IPS-15b (cell line): ENCODE results near the gene NUDT15.
"Not testable (repeated sequence)": the region's sequence is repeated elsewhere in the genome, so short reads cannot be mapped to it uniquely, and the experiment has no call there.

Source experiments
- H3K27me3 ChIP-seq: one replicate; pipeline ENCODE4 v1.6.1; 2013; ENCODE audit warnings: low read length; ENCODE audit not compliant: control insufficient read depth, insufficient read depth
- H3K36me3 ChIP-seq: one replicate; pipeline ENCODE4 v1.6.1; 2013; ENCODE audit warnings: low read length; ENCODE audit not compliant: control insufficient read depth, insufficient read depth
- H3K4me1 ChIP-seq: one replicate; pipeline ENCODE4 v1.6.1; 2013; ENCODE audit warnings: mild to moderate bottlenecking, low read length; ENCODE audit not compliant: control insufficient read depth, insufficient read depth
- H3K4me3 ChIP-seq: one replicate; pipeline ENCODE4 v1.5.1; 2013; ENCODE audit warnings: low read depth, low read length
- H3K9ac ChIP-seq: one replicate; pipeline ENCODE4 v1.6.1; 2013; ENCODE audit warnings: low read depth, mild to moderate bottlenecking, low read length
- H3K9me3 ChIP-seq: one replicate; pipeline ENCODE4 v1.6.1; 2013; ENCODE audit warnings: mild to moderate bottlenecking, low read length; ENCODE audit not compliant: control insufficient read depth, insufficient read depth

Gene NUDT15

DNA sequence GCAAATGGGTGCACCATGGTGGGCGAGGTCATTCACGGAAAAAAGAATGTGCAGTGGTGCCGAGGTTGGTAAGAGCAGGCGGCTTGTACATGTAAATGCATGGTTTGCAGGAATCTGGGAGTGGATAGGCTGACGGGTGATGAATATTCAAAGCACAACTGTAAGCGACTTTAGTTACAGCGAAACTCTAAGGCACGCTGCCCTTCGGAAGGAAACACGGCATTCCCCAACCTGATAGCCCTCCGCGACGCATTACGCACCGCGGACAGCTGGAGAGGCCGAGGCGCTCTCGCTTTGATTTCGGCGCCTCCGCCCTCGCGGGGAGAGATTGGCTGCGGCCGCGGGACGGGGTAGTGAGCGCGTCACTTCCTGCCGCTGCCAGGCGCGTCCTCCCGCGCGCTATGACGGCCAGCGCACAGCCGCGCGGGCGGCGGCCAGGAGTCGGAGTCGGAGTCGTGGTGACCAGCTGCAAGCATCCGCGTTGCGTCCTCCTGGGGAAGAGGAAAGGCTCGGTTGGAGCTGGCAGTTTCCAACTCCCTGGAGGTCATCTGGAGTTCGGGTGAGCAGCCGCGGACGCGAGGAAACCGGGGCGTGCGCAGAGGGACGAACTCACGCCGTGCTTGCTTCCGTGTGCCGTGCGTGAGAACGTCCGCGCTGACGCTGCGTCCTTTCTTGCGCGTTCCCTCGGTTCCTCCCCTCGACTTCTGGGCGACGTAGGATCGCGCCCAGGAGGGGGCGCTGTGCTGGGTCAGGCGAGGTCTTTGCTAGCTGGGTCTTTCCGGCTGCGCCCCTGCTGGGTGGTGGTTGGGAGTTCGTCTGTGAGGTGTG is at the start of gene NUDT15:
Gene NUDT15, plus strand, starts transcription at position 381 of the 828 bp plus-strand sequence. Its CDS starts 21 bp downstream, at position 402.
- H3K36me3 ChIP-seq, result no peaks in the 10 kb centered on the region
- no peaks in the 10 kb centered on the region for H3K9me3 ChIP-seq
- H3K4me1 ChIP-seq, result peaks cover 5% of the 10 kb centered on the region
- H3K9ac ChIP-seq, result peak within 1 kb of the TSS; percentile 91
- H3K27me3 ChIP-seq, result no peaks in the 10 kb centered on the region
- peak within 1 kb of the TSS; percentile 95 for H3K4me3 ChIP-seq

DNA sequence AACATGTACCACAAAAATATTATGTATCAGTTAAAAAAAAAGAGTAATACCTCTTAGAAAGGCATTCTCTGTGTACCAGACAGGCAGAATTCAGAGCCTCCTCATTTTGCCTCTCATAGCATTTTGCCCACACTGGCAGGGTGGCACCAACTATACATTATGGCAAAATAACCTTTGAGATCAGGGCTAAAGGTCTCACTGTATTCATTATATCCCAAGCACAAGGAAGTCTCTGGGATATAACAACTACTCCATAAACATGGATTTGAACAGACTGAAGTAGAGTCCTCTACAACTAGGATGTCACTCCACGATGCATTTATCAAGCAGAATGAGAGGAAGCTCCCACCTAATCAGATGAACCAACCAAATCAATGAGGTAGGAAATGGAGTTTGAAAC is 47.1 kb upstream of the NUDT15 start:
- Histone ChIP-seq H3K4me1 (no peaks in the 10 kb centered on the region), H3K27me3 (no peaks in the 10 kb centered on the region), H3K9me3 (no peaks in the 10 kb centered on the region), H3K9ac (no peak overlapping the region), H3K36me3 (peaks cover 6% of the 10 kb centered on the region), H3K4me3 (no peak overlapping the region)

DNA sequence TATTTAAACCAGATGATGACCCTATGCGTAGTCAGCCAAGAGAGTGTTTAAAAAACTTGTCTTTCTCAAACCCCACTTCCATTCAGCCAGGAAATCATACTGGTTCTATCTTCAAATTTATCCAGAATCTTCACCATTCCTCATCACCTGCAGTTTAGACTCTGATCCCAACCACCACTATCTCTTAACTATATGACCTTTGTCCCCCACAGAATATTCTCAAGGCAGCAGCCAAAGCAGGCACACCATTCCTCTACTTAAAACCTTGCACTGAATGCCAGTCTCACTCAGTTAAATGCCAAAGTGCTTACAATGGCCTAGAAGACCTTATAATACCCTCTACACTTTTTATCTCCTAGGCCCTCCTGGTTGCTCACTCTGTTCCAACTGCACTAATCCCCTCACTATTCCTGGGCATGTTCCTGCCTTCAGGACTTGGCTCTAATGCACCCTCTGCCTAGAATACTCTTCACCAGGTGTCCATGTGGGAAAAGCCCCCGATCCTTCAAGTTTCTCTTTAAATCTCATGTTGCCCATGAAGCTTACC is 46.5 kb upstream of the NUDT15 start:
- H3K36me3 ChIP-seq, result peaks cover 6% of the 10 kb centered on the region
- no peak overlapping the region for H3K4me3 ChIP-seq
- H3K27me3 ChIP-seq, result no peaks in the 10 kb centered on the region
- H3K4me1 ChIP-seq, result no peaks in the 10 kb centered on the region
- no peaks in the 10 kb centered on the region for H3K9me3 ChIP-seq
- no peak overlapping the region for H3K9ac ChIP-seq

DNA sequence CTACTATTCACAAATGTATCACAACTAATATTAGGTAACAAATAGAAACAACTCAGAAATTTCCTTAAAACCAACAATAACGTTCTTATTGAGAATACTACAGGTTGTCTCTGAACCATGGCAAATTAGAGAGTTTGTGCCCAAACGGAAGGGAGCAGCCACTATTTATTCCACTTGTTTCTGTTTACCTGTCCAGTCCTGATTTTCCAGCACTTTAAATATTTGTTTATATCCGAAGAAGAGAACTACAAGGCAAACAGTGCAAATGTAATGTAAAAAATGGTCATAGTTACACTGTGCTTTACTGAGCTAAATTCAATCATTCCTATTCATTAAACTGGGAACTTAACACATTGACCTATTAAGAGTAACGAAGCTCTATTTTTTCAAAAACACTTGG is 45.7 kb upstream of the NUDT15 start:
- Histone ChIP-seq H3K9me3 (no peaks in the 10 kb centered on the region), H3K36me3 (peaks cover 6% of the 10 kb centered on the region), H3K4me1 (no peaks in the 10 kb centered on the region), H3K27me3 (no peaks in the 10 kb centered on the region), H3K9ac (no peak overlapping the region), H3K4me3 (no peak overlapping the region)

DNA sequence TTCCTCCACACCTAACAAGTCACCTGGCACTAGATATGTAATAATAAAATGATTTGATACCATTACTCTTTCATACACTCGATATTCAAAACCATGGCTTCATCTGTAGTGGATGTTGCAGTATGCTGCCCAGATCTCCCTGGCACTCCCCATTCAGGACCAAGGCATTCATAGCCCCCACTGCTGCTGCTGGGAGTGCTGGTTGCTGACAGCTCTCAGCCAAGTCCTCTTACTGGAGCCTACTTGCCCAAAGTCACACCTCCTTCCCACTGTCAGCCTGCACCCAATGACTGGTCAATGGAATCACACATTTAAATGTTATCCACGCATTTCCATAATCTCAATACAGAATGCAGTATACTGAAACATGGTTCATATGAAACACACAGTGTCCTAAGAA is 40.1 kb upstream of the NUDT15 start:
- H3K9ac ChIP-seq, result no peak overlapping the region
- H3K36me3 ChIP-seq, result peaks cover 4% of the 10 kb centered on the region
- H3K4me3 ChIP-seq, result no peak overlapping the region
- H3K4me1 ChIP-seq, result no peaks in the 10 kb centered on the region
- H3K27me3 ChIP-seq, result no peaks in the 10 kb centered on the region
- H3K9me3 ChIP-seq, result no peaks in the 10 kb centered on the region

DNA sequence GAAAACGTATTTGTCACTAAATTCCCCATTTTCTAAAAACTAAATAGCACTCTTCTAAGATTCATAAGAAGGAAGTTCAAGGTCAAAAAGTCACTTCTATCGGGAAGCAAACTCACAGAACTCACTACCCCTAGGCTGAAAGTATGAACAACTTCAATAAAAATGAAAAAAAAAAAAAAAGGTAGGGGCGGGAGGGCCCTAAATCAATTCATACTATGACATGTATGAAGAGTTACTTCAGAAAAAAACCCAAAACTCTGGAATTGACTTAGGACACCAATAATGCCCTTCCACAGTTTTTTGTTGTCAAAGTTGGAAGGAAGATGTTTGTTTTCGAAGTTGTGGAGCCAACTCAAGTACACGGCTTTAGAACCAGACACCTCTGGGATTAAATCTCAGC is 37.6 kb upstream of the NUDT15 start:
- H3K9ac ChIP-seq, result no peak overlapping the region
- no peaks in the 10 kb centered on the region for H3K36me3 ChIP-seq
- no peaks in the 10 kb centered on the region for H3K9me3 ChIP-seq
- no peaks in the 10 kb centered on the region for H3K27me3 ChIP-seq
- H3K4me1 ChIP-seq, result peaks cover 10% of the 10 kb centered on the region
- H3K4me3 ChIP-seq, result peak overlapping the region; percentile 97

DNA sequence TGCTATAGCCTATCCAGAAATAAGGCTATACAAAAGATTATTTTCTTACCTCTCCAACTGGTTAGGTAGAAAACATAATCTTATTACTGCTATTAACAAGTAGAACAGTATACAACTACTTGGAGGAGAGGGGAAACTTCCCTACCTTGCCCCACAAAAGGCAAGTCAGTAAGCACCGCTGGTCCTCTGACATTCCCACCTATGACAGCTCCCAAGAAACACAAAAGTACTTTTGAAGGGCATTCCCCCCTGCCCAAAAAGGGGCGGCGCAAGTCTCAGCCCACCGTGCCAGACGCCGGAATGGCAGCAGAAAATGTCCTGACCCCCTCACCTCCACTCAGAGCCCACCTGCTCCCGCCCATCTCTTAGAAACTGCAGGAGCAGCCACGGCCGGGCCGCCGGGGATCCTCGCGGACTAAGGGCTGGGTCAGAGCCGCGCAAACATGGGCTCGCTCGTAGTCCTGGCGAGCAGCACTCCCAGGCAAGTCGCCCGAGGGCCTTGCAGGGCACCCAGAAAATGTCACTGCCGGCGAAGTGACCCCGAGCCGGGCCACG is 36.9 kb upstream of the NUDT15 start:
- H3K4me3 ChIP-seq, result peak overlapping the region; percentile 97
- H3K36me3 ChIP-seq, result no peaks in the 10 kb centered on the region
- peaks cover 13% of the 10 kb centered on the region for H3K4me1 ChIP-seq
- peak overlapping the region; percentile 87 for H3K9ac ChIP-seq
- no peaks in the 10 kb centered on the region for H3K27me3 ChIP-seq
- H3K9me3 ChIP-seq, result no peaks in the 10 kb centered on the region

DNA sequence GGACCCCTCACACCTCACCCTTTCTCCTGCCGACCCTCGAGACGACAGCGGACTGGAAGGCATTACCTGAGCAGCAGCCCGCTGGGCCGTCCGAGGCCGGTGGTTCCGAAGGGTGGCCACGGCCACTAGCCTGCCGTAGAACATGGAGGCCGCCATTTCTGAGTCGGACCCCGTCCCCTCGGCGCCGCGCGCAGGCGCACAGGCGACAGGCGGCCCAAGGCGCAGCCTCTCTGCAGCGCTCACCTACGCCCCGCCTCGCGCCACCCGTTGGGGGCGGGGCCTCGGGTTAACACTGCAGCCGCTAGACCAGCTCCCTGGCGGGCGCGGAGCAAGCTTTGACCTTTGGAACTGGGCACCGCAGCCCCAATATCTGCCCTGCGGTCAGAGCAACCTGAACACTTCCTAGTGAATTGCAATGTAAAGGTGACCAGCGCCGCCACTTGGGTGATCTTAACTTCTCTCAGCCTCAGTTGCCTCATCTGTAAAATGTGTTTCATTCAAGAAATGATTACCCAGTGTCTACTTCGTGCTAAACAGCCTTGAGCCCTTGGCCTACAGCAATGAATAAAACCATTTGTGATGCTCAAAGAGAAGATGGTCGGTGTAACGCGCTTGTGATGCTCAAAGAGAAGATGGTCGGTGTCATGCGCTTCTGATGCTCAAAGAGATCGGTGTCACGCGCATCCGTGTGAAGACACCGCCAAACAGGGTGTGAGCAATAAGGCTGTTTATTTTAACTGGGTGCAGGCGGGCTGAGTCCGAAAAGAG is 36.2 kb upstream of the NUDT15 start, which contains the start of gene SUCLA2:
Gene SUCLA2, minus strand, starts transcription at position 160 of the 768 bp plus-strand sequence. Its CDS starts 4 bp downstream, at position 156.
- peaks cover 13% of the 10 kb centered on the region for H3K4me1 ChIP-seq
- peak within 1 kb of the TSS; percentile 97 for H3K4me3 ChIP-seq
- H3K27me3 ChIP-seq, result no peaks in the 10 kb centered on the region
- no peaks in the 10 kb centered on the region for H3K36me3 ChIP-seq
- peak within 1 kb of the TSS; percentile 87 for H3K9ac ChIP-seq
- H3K9me3 ChIP-seq, result no peaks in the 10 kb centered on the region

DNA sequence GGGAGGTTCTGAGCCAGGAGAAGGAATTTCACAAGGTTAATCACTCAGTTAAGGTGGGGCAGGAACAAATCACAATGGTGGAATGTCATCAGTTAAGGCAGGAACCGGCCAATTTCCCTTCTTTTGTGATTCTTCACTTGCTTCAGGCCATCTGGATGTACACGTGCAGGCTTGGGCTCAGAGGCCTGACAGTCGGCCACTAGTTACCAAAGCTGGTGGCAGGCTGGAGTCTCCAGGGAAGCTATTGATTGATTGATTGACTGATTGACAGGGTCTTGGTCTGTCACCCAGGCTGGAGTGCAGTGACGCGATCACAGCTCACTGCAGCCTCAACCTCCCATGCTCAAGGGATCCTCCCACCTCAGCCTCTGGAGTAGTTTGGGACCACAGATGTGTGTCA is 35.5 kb upstream of the NUDT15 start:
- H3K9ac ChIP-seq, H3K36me3 ChIP-seq: not testable (repeated sequence)
- H3K4me3 ChIP-seq, result peak overlapping the region; percentile 97

DNA sequence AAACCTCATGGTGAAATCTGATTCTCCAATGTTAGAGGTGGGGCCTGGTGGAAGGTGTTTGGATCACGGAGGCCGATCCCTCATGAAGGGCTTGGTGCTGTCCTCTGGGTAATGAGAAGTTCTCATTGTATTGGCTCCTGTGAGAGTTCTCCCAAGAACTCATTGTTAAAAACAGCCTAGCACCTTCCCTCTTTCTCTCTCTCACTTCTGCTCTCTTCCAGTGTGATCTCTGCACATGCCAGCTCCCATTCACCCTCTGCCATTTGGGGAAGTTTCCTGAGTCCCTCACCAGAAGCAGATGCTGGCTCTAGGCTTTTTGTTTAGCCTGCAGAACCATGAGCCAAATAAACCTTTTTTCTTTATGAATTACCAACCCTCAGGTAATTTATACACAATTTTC is 33.3 kb upstream of the NUDT15 start:
- Histone ChIP-seq H3K27me3 (no peaks in the 10 kb centered on the region), H3K9ac (peak overlapping the region; percentile 70), H3K9me3 (no peaks in the 10 kb centered on the region)

More for the DNA sequence above, 35.5 kb upstream of the NUDT15 start:
- H3K4me1 ChIP-seq, result peaks cover 13% of the 10 kb centered on the region
- H3K9me3 ChIP-seq, H3K27me3 ChIP-seq: not testable (repeated sequence)

DNA sequence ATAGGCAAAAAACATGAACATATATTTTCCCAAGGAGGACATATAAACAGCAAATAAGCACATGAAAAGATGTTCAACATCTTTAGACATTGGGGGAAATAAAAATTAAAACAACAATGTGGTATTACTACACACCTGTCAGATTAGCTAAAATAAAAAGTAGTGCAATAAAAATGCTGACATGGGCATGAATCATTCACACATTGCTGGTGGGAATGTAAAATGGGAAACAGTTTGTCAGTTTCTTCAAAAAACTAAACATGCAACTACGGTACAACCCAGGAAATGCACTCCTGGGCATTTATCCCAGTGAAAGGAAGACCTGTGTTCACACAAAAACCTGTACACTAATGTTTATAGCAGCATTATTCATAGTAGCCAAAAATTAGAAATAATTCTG is 31.1 kb upstream of the NUDT15 start:
- peaks cover 19% of the 10 kb centered on the region for H3K4me1 ChIP-seq
- no peaks in the 10 kb centered on the region for H3K27me3 ChIP-seq
- no peaks in the 10 kb centered on the region for H3K36me3 ChIP-seq
- H3K9me3 ChIP-seq, result no peaks in the 10 kb centered on the region
- H3K9ac ChIP-seq, result no peak overlapping the region
- H3K4me3 ChIP-seq, result no peak overlapping the region

More for the DNA sequence above, 33.3 kb upstream of the NUDT15 start:
- Histone ChIP-seq H3K4me3 (no peak overlapping the region), H3K4me1 (peaks cover 13% of the 10 kb centered on the region), H3K36me3 (no peaks in the 10 kb centered on the region)
